SU-DHL-6 (cell line): ENCODE results near the gene DNM2.

Source experiments
- H2AFZ ChIP-seq: fragments of 200-600 bp; sonication (generic); 2 replicates; pipeline ENCODE4 v1.6.1; 2014; ENCODE audit warnings: low read depth, mild to moderate bottlenecking, moderate library complexity, mixed read lengths, antibody characterized with exemption, low read length; ENCODE audit not compliant: severe bottlenecking
- H3F3A ChIP-seq: fragments of 200-600 bp; shearing (Covaris generic); 2 replicates; pipeline ENCODE4 v1.6.0; 2016; ENCODE audit warnings: antibody characterized with exemption, mild to moderate bottlenecking; ENCODE audit not compliant: insufficient read depth
- H3K27ac ChIP-seq: fragments of 200-600 bp; sonication (generic); 2 replicates; pipeline ENCODE4 v1.5.1; 2016; ENCODE audit warnings: low read depth, mild to moderate bottlenecking, low read length, moderate library complexity, mixed read lengths
- H3K27me3 ChIP-seq: fragments of 200-600 bp; sonication (generic), shearing (Covaris generic); 2 replicates; pipeline ENCODE4 v1.6.0; 2014; ENCODE audit warnings: mild to moderate bottlenecking, low read length
- H3K36me3 ChIP-seq: fragments of 200-600 bp; sonication (generic); 2 replicates; pipeline ENCODE4 v1.6.1; 2014; ENCODE audit warnings: mild to moderate bottlenecking, low read length, mixed read lengths
- H3K4me2 ChIP-seq: fragments of 300-600, 200-600 bp; shearing (Covaris generic), sonication (generic); 2 replicates; pipeline ENCODE4 v1.6.0; 2014; ENCODE audit warnings: low read length, low read depth, mild to moderate bottlenecking; ENCODE audit not compliant: poor library complexity, severe bottlenecking
- H3K4me3 ChIP-seq: fragments of 200-600 bp; sonication (generic); 2 replicates; pipeline ENCODE4 v1.5.1; 2014; ENCODE audit warnings: antibody characterized with exemption, low read length, mild to moderate bottlenecking, mixed read lengths; ENCODE audit not compliant: insufficient read depth, poor library complexity, severe bottlenecking
- H3K79me2 ChIP-seq: fragments of 200-600 bp; sonication (generic); 2 replicates; pipeline ENCODE4 v1.6.1; 2014; ENCODE audit warnings: mild to moderate bottlenecking, low read length, moderate library complexity; ENCODE audit not compliant: insufficient read depth
- H3K9ac ChIP-seq: fragments of 200-600 bp; sonication (generic); 2 replicates; pipeline ENCODE4 v1.7.0; 2014; ENCODE audit warnings: mild to moderate bottlenecking, low read length
- H3K9me2 ChIP-seq: fragments of 200-600 bp; sonication (generic); replicated peaks from 2 replicates; pipeline ENCODE4 v1.6.1; 2014; ENCODE audit warnings: low read length; ENCODE audit not compliant: insufficient read depth
- H3K9me3 ChIP-seq: fragments of 200-600 bp; sonication (generic); 2 replicates; pipeline ENCODE4 v1.6.1; 2014; ENCODE audit warnings: low read length, mixed read lengths; ENCODE audit not compliant: insufficient read depth
- H4K20me1 ChIP-seq: fragments of 200-600 bp; sonication (generic); 2 replicates; pipeline ENCODE4 v1.6.1; 2014; ENCODE audit warnings: low read depth, mild to moderate bottlenecking, antibody characterized with exemption, low read length, moderate library complexity, mixed read lengths
- CTCF ChIP-seq: fragments of 200-600 bp; sonication (generic); IDR thresholded peaks from one replicate; pipeline ENCODE4 v1.5.1; 2017; ENCODE audit warnings: antibody characterized with exemption, mild to moderate bottlenecking, low read length, moderate library complexity; ENCODE audit not compliant: insufficient read depth, poor library complexity, severe bottlenecking
- EZH2phosphoT487 ChIP-seq: fragments of 200-600 bp; sonication (generic), shearing (Covaris generic); conservative IDR thresholded peaks from 2 replicates; pipeline ENCODE4 v1.6.1; 2018; ENCODE audit warnings: mild to moderate bottlenecking, antibody characterized with exemption, low read length, moderate library complexity, mixed read lengths

Gene DNM2

GRCh38 chr19:10686661-10687517 lies 31.0 kb upstream of the DNM2 start:
- H3K27me3 ChIP-seq = no peaks in the 10 kb centered on the region
- 0 out of 2 replicates have a peak, but pooled peaks cover 3% of the 10 kb centered on the region for H3F3A ChIP-seq
- H3K79me2 ChIP-seq = no peaks in the 10 kb centered on the region
- H3K4me3 ChIP-seq = no peak overlapping the region
- no peak overlapping the region for H2AFZ ChIP-seq
- TF ChIP-seq CTCF (no peak), EZH2phosphoT487 (no peak)
- no peak overlapping the region for H3K9ac ChIP-seq
- peaks cover 21% of the 10 kb centered on the region; the same call in 1 of the 2 replicates for H3K36me3 ChIP-seq
- H3K4me2 ChIP-seq = no peak overlapping the region
- H4K20me1 ChIP-seq = peaks cover 7% of the 10 kb centered on the region; the same call in 1 of the 2 replicates
- H3K9me2 ChIP-seq = no peaks in the 10 kb centered on the region
- no peak overlapping the region for H3K27ac ChIP-seq
- H3K9me3 ChIP-seq = no peaks in the 10 kb centered on the region

- peaks cover 21% of the 10 kb centered on the region; the same call in 1 of the 2 replicates for H3K36me3 ChIP-seq
- H4K20me1 ChIP-seq = peaks cover 7% of the 10 kb centered on the region; the same call in 1 of the 2 replicates
- H3K9me3 ChIP-seq = no peaks in the 10 kb centered on the region
- H3K4me2 ChIP-seq = no peak overlapping the region
- H3K27ac ChIP-seq = no peak overlapping the region
- H3K79me2 ChIP-seq = no peaks in the 10 kb centered on the region
- no peaks in the 10 kb centered on the region for H3K27me3 ChIP-seq
- no peak overlapping the region for H2AFZ ChIP-seq
- no peaks in the 10 kb centered on the region for H3K9me2 ChIP-seq
- H3K9ac ChIP-seq = no peak overlapping the region
- TF ChIP-seq CTCF (no peak), EZH2phosphoT487 (no peak)
- no peak overlapping the region for H3K4me3 ChIP-seq
- H3F3A ChIP-seq = peaks cover 11% of the 10 kb centered on the region; the same call in 1 of the 2 replicates
Observed at GRCh38 chr19:10687518-10688288, 30.2 kb upstream of the DNM2 start.

- Histone ChIP-seq H3K9me2 (no peaks in the 10 kb centered on the region), H3F3A (peaks cover 13% of the 10 kb centered on the region; the same call in 1 of the 2 replicates), H3K27ac (no peak overlapping the region), H3K4me2 (no peak overlapping the region), H4K20me1 (peaks cover 7% of the 10 kb centered on the region; the same call in 1 of the 2 replicates), H3K4me3 (no peak overlapping the region), H3K79me2 (no peaks in the 10 kb centered on the region), H3K9me3 (no peaks in the 10 kb centered on the region), H3K9ac (no peak overlapping the region), H3K27me3 (no peaks in the 10 kb centered on the region), H2AFZ (no peak overlapping the region), H3K36me3 (peaks cover 16% of the 10 kb centered on the region; the same call in 1 of the 2 replicates)
- TF ChIP-seq EZH2phosphoT487 (no peak), CTCF (no peak)
Observed at GRCh38 chr19:10688545-10689280, 29.2 kb upstream of the DNM2 start.
